HCT116 (cell line): ENCODE measurements around the gene LPAR5. TPM values are rescaled to one million over a fixed set of nuclear protein-coding genes. Genes with fewer than 3 reads are reported as not detected.

ENCODE experiments used
- ATAC-seq: fragments of 200-7000 bp; cut with Tn5 transposase; 2 replicates; pipeline ENCODE4 v1.9.1; 2020; ENCODE audit warnings: mild to moderate bottlenecking, moderate library complexity
- BruUV-seq: library from RNA; stranded (reverse); fragments of 400-500 nt; replicated peaks from 2 replicates; lab custom pipeline; 2021; lab: Mats Ljungman, UMichigan
- CTCF ChIA-PET: fragments of 300-600 bp; sonication (Branson Sonifier 250); formaldehyde crosslinking; loops from one replicate; lab custom pipeline; 2021; ENCODE audit warnings: antibody characterized with exemption; lab: Charles Lee
- POLR2A ChIA-PET: fragments of 300-600, 350-600 bp; sonication (Branson Sonifier 250); formaldehyde crosslinking; loops from one replicate; lab custom pipeline; 2021; ENCODE audit warnings: antibody characterized with exemption; lab: Charles Lee
- RAD21 ChIA-PET, 2 experiments: fragments of 300-600 bp; sonication (Branson Sonifier 250); formaldehyde crosslinking; loops; one replicate each; lab custom pipeline; 2023; ENCODE audit warnings: low total read pairs in 2 of 2; ENCODE audit not compliant: uncharacterized antibody in 2 of 2, unreplicated experiment in 2 of 2, low non-redundant PET in 1 of 2; lab: Charles Lee
- DNase-seq: peaks from one replicate; pipeline ENCODE4 v3.0.0-alpha.2; 2010; ENCODE audit warnings: low read depth, low spot score
- H2AFZ ChIP-seq: fragments of 200-600 bp; shearing (Covaris generic), sonication (generic); 2 replicates; pipeline ENCODE4 v1.6.1; 2017; ENCODE audit warnings: low read depth, mixed run types, mixed read lengths, antibody characterized with exemption, low read length; ENCODE audit not compliant: poor library complexity, severe bottlenecking
- H3K27ac ChIP-seq: 2 replicates; pipeline ENCODE4 v1.5.1; 2012; ENCODE audit warnings: low read depth, low read length
- H3K27me3 ChIP-seq: fragments of 200-600 bp; sonication (generic); 2 replicates; pipeline ENCODE4 v1.6.1; 2016; ENCODE audit warnings: mixed run types, low read length, mixed read lengths; ENCODE audit not compliant: insufficient read depth
- H3K36me3 ChIP-seq, 2 experiments: fragments of 200-500 bp in 1 of 2; fragments of 200-600 bp in 1 of 2; sonication (Bioruptor generic) in 1 of 2; sonication (generic) in 1 of 2; 2 replicates each; pipeline versions ENCODE4 v1.5.1 to v1.6.1; 2014 to 2016; ENCODE audit warnings: low read length in 2 of 2, inconsistent platforms in 1 of 2, mixed read lengths in 1 of 2, mixed run types in 1 of 2; ENCODE audit not compliant: insufficient read depth in 2 of 2, control insufficient read depth in 1 of 2
- H3K4me1 ChIP-seq, 2 experiments: fragments of 200-600 bp in 1 of 2; sonication (generic) in 1 of 2; 2 replicates each; pipeline versions ENCODE4 v1.5.1 to v1.6.1; 2012 to 2017; ENCODE audit warnings: low read length in 2 of 2, inconsistent platforms in 1 of 2, mild to moderate bottlenecking in 1 of 2, mixed read lengths in 1 of 2, mixed run types in 1 of 2, moderate library complexity in 1 of 2; ENCODE audit not compliant: insufficient read depth in 2 of 2, control insufficient read depth in 1 of 2
- H3K4me2 ChIP-seq: fragments of 200-600 bp; sonication (generic); 2 replicates; pipeline ENCODE4 v1.6.1; 2017; ENCODE audit warnings: mixed run types, low read length, mixed read lengths
- H3K4me3 ChIP-seq, 2 experiments: fragments of 200-600 bp in 1 of 2; sonication (generic) in 1 of 2; replicated peaks in 1 of 2; 2 replicates each; pipeline ENCODE4 v1.5.1; 2011 to 2016; ENCODE audit warnings: low read length in 2 of 2, control low read depth in 1 of 2, low read depth in 1 of 2, mild to moderate bottlenecking in 1 of 2, mixed read lengths in 1 of 2, mixed run types in 1 of 2
- H3K79me2 ChIP-seq: fragments of 200-600 bp; sonication (generic); 2 replicates; pipeline ENCODE4 v1.6.1; 2017; ENCODE audit warnings: mild to moderate bottlenecking, mixed run types, low read length, moderate library complexity, mixed read lengths; ENCODE audit not compliant: insufficient read depth
- H3K9ac ChIP-seq: fragments of 200-600 bp; sonication (generic); 2 replicates; pipeline ENCODE4 v1.6.1; 2016; ENCODE audit warnings: low read length, mixed read lengths
- H3K9me2 ChIP-seq: fragments of 200-600 bp; sonication (generic), shearing (Covaris generic); 2 replicates; pipeline ENCODE4 v1.6.1; 2017; ENCODE audit warnings: mixed run types, mild to moderate bottlenecking, moderate library complexity; ENCODE audit not compliant: insufficient read depth
- H3K9me3 ChIP-seq, 2 experiments: fragments of 200-500 bp in 1 of 2; fragments of 200-600 bp in 1 of 2; sonication (Bioruptor generic) in 1 of 2; sonication (generic) in 1 of 2; 2 replicates each; pipeline ENCODE4 v1.6.1; 2014 to 2017; ENCODE audit warnings: low read length in 2 of 2, mixed read lengths in 2 of 2, inconsistent platforms in 1 of 2, low read depth in 1 of 2, mild to moderate bottlenecking in 1 of 2, mixed run types in 1 of 2, moderate library complexity in 1 of 2; ENCODE audit not compliant: control insufficient read depth in 1 of 2, insufficient read depth in 1 of 2
- H4K20me1 ChIP-seq: fragments of 200-600 bp; sonication (generic), shearing (Covaris generic); 2 replicates; pipeline ENCODE4 v1.6.1; 2017; ENCODE audit warnings: mixed run types, mild to moderate bottlenecking, moderate library complexity; ENCODE audit not compliant: insufficient read depth
- ATF3 ChIP-seq: IDR thresholded peaks from 2 replicates; pipeline ENCODE4 v1.6.1; 2012
- CBX3 ChIP-seq: IDR thresholded peaks from 2 replicates; pipeline ENCODE4 v1.6.1; 2012; ENCODE audit warnings: low read depth
- CEBPB ChIP-seq: IDR thresholded peaks from 2 replicates; pipeline ENCODE4 v1.6.1; 2012; ENCODE audit warnings: low read depth
- CTCF ChIP-seq, 3 experiments: fragments of 200-600 bp in 1 of 3; sonication (generic) in 1 of 3; IDR thresholded peaks in 2 of 3; conservative IDR thresholded peaks in 1 of 3; 2 replicates each; pipeline ENCODE4 v1.5.1; 2012 to 2017; ENCODE audit warnings: low read depth in 2 of 3, low read length in 2 of 3, antibody characterized with exemption in 1 of 3, borderline replicate concordance in 1 of 3, control low read depth in 1 of 3, mild to moderate bottlenecking in 1 of 3, mixed read lengths in 1 of 3, mixed run types in 1 of 3, moderate library complexity in 1 of 3; ENCODE audit not compliant: insufficient read depth in 1 of 3
- EGR1 ChIP-seq: IDR thresholded peaks from 2 replicates; pipeline ENCODE4 v1.6.1; 2012; ENCODE audit warnings: low read depth
- ELF1 ChIP-seq: IDR thresholded peaks from 2 replicates; pipeline ENCODE4 v1.6.1; 2012; ENCODE audit warnings: low read depth, borderline replicate concordance
- EZH2 ChIP-seq: fragments of 200-600 bp; sonication (generic); IDR thresholded peaks from 2 replicates; pipeline ENCODE4 v1.6.1; 2017; ENCODE audit warnings: antibody characterized with exemption, mixed run types
- EZH2phosphoT487 ChIP-seq: fragments of 200-600 bp; IDR thresholded peaks from 2 replicates; pipeline ENCODE4 v1.6.1; 2018; ENCODE audit warnings: antibody characterized with exemption, borderline replicate concordance
- FOSL1 ChIP-seq: IDR thresholded peaks from 2 replicates; pipeline ENCODE4 v1.6.1; 2012; ENCODE audit warnings: low read depth
- JUND ChIP-seq: IDR thresholded peaks from 2 replicates; pipeline ENCODE4 v1.6.1; 2012
- POLR2A ChIP-seq: IDR thresholded peaks from 2 replicates; pipeline ENCODE4 v1.7.0; 2011; ENCODE audit warnings: borderline replicate concordance; ENCODE audit not compliant: insufficient read depth, insufficient read length; ENCODE audit errors: extremely low read depth
- POLR2AphosphoS5 ChIP-seq: IDR thresholded peaks from 2 replicates; pipeline ENCODE4 v1.6.1; 2011; ENCODE audit warnings: mild to moderate bottlenecking, low read depth, low read length, moderate library complexity
- RAD21 ChIP-seq: IDR thresholded peaks from 2 replicates; pipeline ENCODE4 v1.6.1; 2012; ENCODE audit warnings: low read depth, mild to moderate bottlenecking
- REST ChIP-seq: IDR thresholded peaks from 2 replicates; pipeline ENCODE4 v1.6.1; 2012; ENCODE audit warnings: low read depth
- SIN3A ChIP-seq: IDR thresholded peaks from 2 replicates; pipeline ENCODE4 v1.6.1; 2012; ENCODE audit warnings: low read depth
- SP1 ChIP-seq: IDR thresholded peaks from 2 replicates; pipeline ENCODE4 v1.6.1; 2012; ENCODE audit warnings: low read depth
- TCF7L2 ChIP-seq: IDR thresholded peaks from 2 replicates; pipeline ENCODE4 v1.7.0; 2011; ENCODE audit warnings: borderline replicate concordance, inconsistent platforms; ENCODE audit not compliant: insufficient read depth, insufficient read length; ENCODE audit errors: extremely low read depth
- YY1 ChIP-seq: IDR thresholded peaks from 2 replicates; pipeline ENCODE4 v1.6.1; 2011; ENCODE audit warnings: low read length, low read depth, moderate library complexity, mild to moderate bottlenecking; ENCODE audit not compliant: insufficient replicate concordance; ENCODE audit errors: extremely low read depth
- ZFX ChIP-seq: fragments of 450-650 bp; IDR thresholded peaks from 2 replicates; pipeline ENCODE4 v1.6.1; 2017
- intact Hi-C: fragments of 100-400 bp; cut with micrococcal nuclease; formaldehyde crosslinking; loops from 2 replicates; pipeline ENCODE4 v1.10.0; 2022
- total RNA-seq: library from RNA; stranded (reverse); gene quantifications from one replicate; pipeline ENCODE4 v1.2.1, GENCODE V29; 2021; ENCODE audit not compliant: unreplicated experiment
- TF ChIP-seq, protein P1 (sequence below): IDR thresholded peaks from 2 replicates; pipeline ENCODE4 v1.6.1; 2012

The LPAR5 gene
- total RNA-seq, 1 experiment from 2014 or later: 5.2 TPM

GRCh38 chr12:6626654-6627283 lies 9.0 kb downstream of the LPAR5 start:
- H3K36me3 ChIP-seq: no peaks in the 10 kb centered on the region

More at GRCh38 chr12:6626654-6627283, 9.0 kb downstream of the LPAR5 start:
- intact Hi-C loops: no loop called here
- TF ChIP-seq EGR1 (no peak), JUND (no peak), POLR2AphosphoS5 (no peak), CEBPB (no peak), YY1 (no peak), SIN3A (no peak), ZFX (no peak), ELF1 (no peak), POLR2A (no peak), CTCF (IDR thresholded peaks at IDR 0.05 in 2 of 3, conservative IDR thresholded peaks at IDR 0.05 in 1 of 3; ENCODE audit: borderline replicate concordance in 1 of 3, insufficient read depth in 1 of 3, low read depth in 2 of 3, low read length in 2 of 3) (no peak), CBX3 (no peak), TCF7L2 (no peak), FOSL1 (no peak), EZH2 (no peak), RAD21 (no peak), SP1 (no peak), REST (no peak), ATF3 (no peak), EZH2phosphoT487 (no peak)
- TF ChIP-seq, protein P1, sequence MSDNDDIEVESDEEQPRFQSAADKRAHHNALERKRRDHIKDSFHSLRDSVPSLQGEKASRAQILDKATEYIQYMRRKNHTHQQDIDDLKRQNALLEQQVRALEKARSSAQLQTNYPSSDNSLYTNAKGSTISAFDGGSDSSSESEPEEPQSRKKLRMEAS: no peak
- TF ChIP-seq, all 23 proteins: peak for 0
- Histone ChIP-seq H4K20me1 (no peaks in the 10 kb centered on the region), H2AFZ (no peak overlapping the region), H3K9me2 (no peaks in the 10 kb centered on the region), H3K4me2 (no peak overlapping the region), H3K27me3 (no peaks in the 10 kb centered on the region), H3K9me3 (no peaks in the 10 kb centered on the region), H3K9ac (no peak overlapping the region), H3K27ac (no peak overlapping the region), H3K79me2 (no peaks in the 10 kb centered on the region), H3K4me1 (peaks cover 10 to 13% of the 10 kb centered on the region in 2 experiments; a peak in 3 of 4 replicates), H3K4me3 (no peak overlapping the region)
- ChIA-PET POLR2A (no interaction called here), RAD21 (no interaction called here), CTCF (no interaction called here)
- no peak for ATAC-seq
- no TSS peak for BruUV-seq
- DNase-seq: no peak
